Measurements from ENCODE around the gene PDE6B.
"Not testable (repeated sequence)": the region's sequence is repeated elsewhere in the genome, so short reads cannot be mapped to it uniquely, and the experiment has no call there.

Gene PDE6B

DNA sequence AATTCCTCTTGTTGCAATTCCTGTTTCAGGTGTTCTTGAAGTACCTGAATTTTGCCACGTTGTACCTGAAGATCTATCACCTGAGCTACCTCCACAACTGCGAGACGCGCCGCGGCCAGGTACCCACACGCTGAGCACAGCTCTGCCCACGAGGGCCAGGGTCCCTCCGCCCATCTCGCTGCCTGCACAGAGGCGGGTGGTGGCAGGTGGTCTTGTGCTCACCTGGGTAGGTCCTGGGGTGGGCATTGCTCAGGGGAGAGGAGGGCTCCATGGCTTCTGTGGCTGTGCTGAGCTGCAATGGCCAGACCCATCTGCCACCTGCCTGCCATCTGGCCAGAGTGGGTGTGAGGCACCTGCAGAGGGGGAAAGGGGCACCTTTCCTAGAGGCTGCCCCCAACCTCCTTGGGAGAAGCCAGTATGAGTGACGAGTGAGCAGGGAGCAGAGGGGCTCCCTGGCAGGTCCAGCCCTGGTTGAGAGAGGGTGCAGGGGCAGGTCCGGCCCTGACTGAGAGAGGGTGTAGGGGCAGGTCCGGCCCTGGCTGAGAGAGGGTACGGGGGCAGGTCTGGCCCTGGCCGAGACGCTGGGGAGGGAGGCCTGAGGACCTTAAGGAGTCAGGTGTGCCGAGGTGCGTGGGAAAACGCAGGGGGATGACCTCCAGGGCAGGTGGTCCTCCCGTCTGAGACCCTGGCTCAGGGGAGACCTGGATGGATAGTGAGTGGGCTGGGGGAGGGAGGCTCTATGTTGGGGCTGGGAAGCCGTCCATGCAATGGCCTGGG is 10.7 kb downstream of the PDE6B start:
- DNase-seq (ENCODE audit: low read depth): no peak

DNA sequence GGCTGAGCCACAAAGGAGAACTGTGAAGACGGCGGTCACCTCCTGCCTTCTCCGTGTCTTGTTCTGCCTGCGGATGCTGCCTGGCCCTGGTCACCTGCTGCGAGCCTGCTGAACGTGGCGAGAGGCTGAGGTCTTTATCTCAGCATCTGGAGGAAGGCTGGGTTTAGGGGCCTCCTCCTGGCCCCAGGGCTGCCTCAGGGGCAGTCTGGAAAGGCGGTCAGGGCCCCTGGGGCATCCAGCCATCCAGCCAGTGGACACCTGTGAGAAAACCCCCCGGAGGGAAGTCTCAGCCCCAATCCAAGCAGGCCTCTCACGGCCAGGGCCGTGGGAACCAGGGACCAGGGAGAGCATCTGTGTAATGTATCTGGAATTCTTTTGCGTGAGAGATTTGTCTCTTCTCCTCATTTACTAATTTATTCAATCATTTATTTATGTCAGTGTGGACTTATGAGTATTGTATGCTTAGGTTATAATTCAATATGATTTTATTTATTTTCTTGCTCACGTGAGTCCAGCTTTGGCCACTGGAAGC is 11.3 kb downstream of the PDE6B start:
- no peak for DNase-seq (ENCODE audit: low read depth)

GRCh38 chr4:637536-638280 is 12.3 kb downstream of the PDE6B start:
- no peak for DNase-seq (ENCODE audit: low read depth)

- not testable (repeated sequence) for DNase-seq (ENCODE audit: low read depth)
These were observed 17.0 kb downstream of the PDE6B start for GRCh38 chr4:642366-642765.

DNA sequence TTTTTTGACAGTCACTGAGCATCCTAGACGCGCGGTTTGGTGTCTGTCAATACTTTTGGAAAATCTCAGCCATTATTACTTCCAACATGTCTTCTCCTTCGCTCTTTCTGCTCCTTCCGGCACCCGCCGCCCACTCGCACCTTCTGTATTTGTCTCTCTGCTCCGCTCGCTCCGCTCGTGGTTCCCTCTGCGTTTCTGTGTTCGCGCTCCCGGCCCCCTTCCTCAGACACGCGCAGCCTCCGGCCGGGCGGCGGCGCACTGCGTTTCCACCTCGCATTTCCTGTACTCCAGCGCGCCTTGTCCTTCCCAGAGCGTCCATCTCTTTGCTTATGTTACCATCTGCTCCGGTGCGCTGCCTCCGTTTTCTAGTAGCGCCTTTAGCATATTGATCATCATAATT is 21.1 kb downstream of the PDE6B start:
- DNase-seq (ENCODE audit: low read depth): peak; percentile 20

DNA sequence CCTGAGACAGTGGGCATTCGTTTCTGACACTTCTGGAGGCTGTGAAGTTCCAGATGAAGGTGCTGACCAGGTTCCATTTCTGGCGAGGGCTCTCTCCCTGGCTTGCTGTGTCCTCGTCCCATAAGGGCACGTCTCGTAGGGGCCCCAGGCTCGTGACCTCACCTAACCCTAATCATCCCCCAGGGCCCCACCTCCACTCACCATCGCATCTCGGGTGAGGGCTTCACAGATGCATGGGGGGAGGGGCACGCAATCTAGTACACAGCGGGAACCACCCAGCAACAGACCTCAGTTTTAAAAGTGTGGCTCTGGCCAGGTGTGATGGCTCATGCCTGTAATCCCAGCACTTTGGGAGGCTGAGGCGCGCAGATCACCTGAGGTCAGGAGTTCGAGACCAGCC is 22.1 kb downstream of the PDE6B start:
- DNase-seq (ENCODE audit: low read depth): no peak

GRCh38 chr4:648579-649292 is 23.4 kb downstream of the PDE6B start:
- no peak for DNase-seq (ENCODE audit: low read depth)

GRCh38 chr4:649293-649625 is 23.9 kb downstream of the PDE6B start:
- DNase-seq (ENCODE audit: low read depth): no peak

- DNase-seq (ENCODE audit: low read depth): no peak
These were observed 24.5 kb downstream of the PDE6B start for GRCh38 chr4:649751-650310.

DNA sequence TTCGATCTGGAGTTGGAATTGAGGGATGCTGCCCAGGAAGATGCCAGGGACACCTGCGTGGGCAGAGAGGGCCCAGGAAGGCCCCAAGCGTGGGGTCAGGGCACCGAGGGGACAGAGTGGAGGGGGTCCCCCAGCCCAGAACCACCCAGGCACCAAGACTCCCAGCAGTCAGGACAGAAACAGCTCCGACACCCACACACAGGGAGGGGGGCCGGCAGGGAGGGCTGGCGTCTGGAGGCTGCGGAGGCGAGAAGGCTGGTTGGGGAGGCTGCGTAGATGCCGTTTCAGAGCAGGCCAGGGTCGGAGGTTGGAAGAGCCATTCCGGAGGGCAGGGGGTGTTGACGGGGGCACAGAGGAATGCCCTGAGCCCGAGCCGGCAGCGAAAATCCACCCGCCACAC is 25.1 kb downstream of the PDE6B start:
- no peak for DNase-seq (ENCODE audit: low read depth)

- no peak for DNase-seq (ENCODE audit: low read depth)
These were observed 25.8 kb downstream of the PDE6B start for GRCh38 chr4:650951-651883.

DNA sequence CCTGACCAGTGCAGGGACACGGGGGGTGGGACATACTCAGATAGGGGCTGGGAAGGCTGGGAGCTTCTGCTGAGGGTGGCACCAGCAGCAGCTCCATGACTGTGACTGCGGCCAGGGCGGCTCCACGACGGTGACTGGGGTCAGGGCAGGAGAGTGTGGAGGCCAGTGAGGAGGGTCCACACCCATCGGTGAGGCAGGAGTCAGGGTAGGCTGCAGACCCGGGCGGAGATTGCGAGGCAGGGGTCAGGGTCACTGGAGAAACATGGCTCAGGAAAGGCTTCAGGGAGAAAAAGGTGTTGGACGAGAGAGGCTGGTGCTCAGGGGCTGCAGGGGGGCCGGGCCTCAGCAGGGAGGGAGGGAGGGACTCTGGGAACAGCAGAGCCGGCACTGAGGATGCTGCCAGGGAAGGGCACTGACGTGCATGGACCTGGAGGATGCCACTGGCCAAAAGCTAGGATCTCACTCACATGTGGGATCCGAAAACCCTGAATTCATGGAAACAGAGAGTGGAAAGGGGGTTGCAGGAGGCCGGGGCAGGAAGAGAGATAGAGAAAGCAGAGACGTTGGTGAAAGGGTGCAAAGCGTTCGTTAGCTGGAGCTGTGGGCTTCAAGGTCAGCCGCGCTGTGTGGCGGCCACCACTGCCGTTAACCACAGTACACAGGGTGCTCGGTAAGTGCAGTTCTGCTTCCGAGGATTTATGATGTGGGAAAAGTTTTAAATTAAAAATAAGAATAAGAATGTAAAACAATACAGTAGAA is 26.7 kb downstream of the PDE6B start:
- no peak for DNase-seq (ENCODE audit: low read depth)

DNA sequence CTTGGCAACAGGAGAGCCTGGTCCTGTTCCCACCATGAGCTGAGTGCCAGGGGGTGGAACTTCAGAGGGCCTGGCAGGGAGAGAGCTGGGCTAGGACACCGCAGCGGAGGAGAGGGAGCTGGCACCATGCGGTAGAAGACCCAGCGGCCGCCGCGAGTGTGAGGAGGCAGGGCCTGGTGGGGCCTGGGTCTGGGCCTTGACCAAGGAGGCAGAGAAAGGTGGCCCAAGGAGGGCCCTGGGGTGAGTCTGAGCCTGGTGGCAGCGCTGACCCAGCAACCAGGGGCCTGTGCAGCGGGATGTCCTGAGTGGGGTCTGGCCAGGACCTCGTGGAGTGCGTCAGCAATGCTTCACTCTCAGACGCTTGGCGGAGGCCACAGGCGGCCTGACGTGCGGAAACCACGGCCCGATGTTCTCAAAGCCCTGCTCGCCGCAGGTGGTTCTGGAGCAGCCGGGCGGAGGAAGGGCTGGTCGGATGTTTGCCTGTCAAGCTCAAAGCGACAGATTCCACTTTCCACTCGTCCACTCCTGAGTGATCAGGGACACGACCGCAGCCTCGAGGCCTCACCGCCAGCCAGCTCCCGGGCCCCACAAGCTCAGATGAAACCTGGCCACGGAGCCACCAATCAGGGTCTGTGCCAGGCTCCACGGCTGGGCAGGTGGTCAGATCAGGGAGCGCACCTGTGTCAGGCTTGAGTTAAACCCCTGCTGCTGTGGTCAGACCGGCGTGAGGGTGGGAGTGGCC is 27.9 kb downstream of the PDE6B start:
- DNase-seq (ENCODE audit: low read depth): no peak

GRCh38 chr4:653831-654502 is 28.6 kb downstream of the PDE6B start:
- DNase-seq (ENCODE audit: low read depth): no peak

DNA sequence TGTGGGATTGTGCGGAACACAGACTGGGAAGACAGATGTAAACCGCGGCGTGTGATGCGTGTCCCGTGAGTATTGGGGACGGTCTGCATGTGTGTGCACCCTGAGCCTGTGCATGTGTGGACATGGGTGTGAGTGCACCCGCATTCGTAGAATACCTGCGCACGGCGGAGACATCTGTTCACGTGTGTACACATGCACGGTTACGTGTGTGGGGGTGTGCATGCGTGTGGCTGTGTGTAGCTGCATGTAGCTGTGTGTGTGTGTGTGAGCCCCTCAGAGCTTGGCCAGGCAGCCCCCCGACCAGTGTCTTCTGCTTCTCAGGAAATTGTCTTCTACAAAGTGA is 29.1 kb downstream of the PDE6B start:
- DNase-seq (ENCODE audit: low read depth): no peak

GRCh38 chr4:654871-655463 is 29.6 kb downstream of the PDE6B start:
- DNase-seq (ENCODE audit: low read depth): no peak

DNA sequence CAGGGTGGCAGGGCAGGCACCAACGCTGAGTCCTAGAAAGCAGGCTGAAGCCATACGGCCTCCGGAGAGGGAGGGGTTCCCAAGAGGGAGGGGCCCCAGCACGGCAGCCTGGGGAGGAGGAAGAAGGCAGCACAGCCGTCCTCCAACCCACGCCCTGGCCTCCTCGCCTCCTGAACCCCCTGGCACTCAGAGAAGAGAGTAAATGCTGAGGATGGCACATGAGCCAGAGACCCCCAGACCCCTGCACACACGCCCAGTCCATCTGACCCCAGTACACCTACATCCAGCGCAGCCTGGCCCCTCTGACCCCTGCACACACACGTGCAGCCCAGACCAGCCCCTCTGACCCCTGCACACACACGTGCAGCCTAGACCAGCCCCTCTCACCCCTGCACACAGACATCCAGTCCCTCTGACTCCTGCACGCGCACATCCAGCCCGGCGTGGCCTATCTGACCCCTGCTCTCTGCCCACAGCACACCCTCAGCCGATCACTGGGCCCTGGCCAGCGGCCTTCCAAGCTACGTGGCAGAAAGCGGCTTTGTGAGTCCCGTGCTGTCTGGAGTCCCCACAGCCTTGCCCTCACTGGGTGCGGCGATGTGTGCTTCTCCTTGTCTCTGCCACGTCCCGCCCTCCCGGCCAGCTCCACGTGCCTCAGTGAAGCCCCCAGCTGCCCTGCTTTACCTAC is 30.2 kb downstream of the PDE6B start:
- no peak for DNase-seq (ENCODE audit: low read depth)
